Stimulated activated CD4-positive, alpha-beta T cell treated with anti-CD3 and anti-CD28 coated beads, TNF-alpha, amount 100 ng/mL, for 24 hours (primary cell): ENCODE data around the gene WDR82.

ENCODE experiments used
- DNase-seq, 3 experiments: peaks; one replicate each; pipeline ENCODE4 v3.0.0-alpha.2; 2020; ENCODE audit warnings: low read depth in 3 of 3

WDR82 gene

DNA sequence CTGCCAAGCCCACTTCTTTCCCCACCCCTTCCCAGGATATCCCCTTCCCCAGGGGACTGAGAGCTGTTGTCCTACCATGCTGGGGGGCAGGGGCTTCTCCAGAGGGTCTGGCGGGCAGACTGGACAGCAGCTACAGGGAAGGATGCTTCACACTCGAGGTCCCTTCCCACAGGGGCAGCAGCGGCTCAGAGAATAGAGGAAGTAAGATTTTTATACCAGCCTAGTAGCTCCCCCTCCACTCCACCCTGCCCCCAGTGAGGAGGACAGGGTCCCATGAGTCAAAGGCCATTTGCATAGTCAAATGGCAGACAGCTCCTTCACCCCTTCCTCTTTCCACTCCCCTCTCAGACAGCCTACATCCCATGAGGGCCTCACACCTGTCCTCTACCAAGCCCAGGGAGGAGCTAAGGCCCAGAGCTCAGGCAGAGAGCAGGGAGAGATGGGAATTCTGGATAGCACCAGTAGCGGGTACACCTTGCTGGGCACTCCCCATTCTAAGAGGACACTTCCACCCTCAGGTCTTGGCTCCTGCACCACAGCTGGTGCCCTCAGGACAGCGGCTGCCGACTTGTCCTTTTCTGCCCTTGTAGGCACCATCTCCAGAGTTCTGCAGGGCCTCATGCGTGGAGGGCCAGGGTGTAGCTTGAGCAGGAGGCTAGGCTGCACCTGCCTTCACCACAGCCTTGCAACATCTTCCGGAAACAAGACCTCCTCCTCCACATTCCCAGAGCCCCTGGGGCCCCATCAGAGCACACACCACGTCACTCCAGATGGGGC lies 52.8 kb downstream of the WDR82 start, which contains the start of gene TLR9:
TLR9 (minus strand) TSS at position 194 of the 777 bp plus-strand sequence; CDS start at position 78, 116 bp downstream.
- DNase-seq: no peak

- DNase-seq: no peak
Observed at GRCh38 chr3:52223449-52224408, 54.7 kb downstream of the WDR82 start.

- no peak for DNase-seq
Observed at GRCh38 chr3:52222319-52223221, 55.9 kb downstream of the WDR82 start.

DNA sequence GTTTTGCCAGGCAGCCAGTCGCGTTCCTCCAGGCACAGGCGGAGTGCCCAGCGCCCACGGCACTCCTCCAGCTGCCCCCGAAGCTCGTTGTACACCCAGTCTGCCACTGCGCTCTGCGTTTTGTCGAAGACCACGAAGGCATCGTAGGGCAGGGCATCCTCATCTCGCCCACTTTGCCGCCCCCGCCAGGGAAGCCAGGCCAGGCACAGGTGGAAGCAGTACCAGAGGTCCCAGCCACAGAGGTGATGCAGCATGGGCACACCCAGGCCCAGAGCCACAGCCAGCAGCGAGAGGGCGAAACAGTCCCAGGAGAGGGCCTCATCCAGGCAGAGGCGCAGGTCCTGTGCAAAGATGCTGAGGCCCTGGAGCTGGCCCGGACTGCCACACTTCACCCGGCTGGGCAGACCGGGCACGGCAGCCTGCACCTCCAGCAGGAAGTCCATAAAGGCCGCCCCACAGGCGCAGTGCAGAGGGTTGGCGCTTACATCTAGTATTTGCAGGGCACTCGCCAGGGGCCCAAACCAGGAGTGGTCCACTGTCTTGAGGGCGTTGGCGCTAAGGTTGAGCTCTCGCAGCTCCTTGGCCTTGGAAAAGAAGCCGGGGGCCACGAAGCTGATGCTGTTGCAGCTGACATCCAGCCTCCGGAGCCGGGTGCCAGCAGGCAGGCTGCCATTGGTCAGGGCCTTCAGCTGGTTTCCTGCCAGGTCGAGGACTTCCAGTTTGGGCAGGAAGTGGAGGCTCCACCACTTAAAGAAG lies 56.7 kb downstream of the WDR82 start:
- DNase-seq: no peak

- no peak for DNase-seq
Observed at GRCh38 chr3:52221141-52221562, 57.3 kb downstream of the WDR82 start.

GRCh38 chr3:52220380-52221026 lies 57.9 kb downstream of the WDR82 start:
- DNase-seq: peak; percentile 77 to 89 (median 84)

- DNase-seq: no peak
Observed at GRCh38 chr3:52218937-52219650, 59.4 kb downstream of the WDR82 start.

GRCh38 chr3:52218454-52218853 lies 60.0 kb downstream of the WDR82 start:
- no peak for DNase-seq

- DNase-seq: no peak
Observed at GRCh38 chr3:52218026-52218425, 60.4 kb downstream of the WDR82 start.

GRCh38 chr3:52217409-52217805 lies 61.0 kb downstream of the WDR82 start:
- DNase-seq: no peak

- peak in 1 of 3 experiments; percentile 57 for DNase-seq
Observed at GRCh38 chr3:52216585-52217408, 61.7 kb downstream of the WDR82 start.

DNA sequence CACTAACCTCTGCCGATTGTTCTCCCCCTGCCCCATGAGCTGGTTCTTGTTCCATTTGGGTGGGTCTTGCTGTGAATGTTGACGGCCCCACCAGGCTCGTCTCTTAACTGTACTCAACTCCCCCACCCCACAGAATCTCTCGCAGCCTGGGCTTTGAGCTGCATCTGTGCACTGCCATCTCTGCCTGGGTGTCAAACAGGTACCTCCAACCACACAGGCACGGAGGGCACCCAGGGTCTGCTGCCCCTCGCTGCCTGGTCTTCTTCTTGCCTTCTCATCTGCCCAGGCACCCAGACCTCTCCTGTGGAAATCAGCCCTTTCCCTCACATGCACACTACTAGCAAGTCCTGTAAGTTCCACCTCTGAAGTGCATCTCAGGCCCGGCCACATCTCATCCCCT lies 63.1 kb downstream of the WDR82 start:
- no peak for DNase-seq

DNA sequence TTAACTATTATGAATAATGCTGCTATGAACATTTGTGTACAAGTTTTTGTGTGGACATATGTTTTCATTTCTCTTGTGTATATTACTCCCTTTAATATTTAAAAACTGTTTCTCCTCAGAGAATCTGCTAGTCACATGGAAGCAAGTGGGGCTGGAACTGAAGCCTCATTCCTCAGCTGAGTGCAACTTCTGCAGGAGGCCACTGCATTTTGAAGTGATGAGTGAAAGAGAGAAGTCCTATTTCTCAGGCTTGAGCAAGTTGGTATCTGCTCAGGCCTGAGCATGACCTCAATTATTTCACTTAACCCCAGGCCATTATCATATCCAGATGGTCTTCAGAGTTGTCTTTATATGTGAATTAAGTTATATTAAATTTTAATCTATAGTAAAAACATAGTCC lies 64.5 kb downstream of the WDR82 start:
- no peak for DNase-seq

- DNase-seq: no peak
Observed at GRCh38 chr3:52213005-52213404, 65.4 kb downstream of the WDR82 start.

DNA sequence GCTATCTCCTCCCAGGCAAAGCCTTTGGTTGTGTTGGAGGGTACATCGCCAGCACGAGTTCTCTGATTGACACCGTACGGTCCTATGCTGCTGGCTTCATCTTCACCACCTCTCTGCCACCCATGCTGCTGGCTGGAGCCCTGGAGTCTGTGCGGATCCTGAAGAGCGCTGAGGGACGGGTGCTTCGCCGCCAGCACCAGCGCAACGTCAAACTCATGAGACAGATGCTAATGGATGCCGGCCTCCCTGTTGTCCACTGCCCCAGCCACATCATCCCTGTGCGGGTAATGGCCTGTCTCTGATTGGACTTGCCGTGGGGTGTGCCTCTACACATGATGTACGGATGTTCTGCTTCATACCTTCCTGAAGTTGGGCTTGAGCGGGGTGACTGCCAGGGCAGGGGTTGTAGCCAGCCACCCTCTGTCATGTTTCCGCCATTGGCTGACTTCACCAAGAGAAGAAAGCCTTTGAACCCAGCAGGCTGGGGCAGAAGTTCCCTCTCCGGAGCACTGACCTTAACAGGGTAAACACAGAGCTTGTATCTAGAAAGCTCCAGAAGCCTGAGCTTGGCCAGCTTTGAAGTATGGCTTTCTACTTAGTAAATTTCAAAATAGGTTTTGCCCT lies 67.1 kb downstream of the WDR82 start:
- no peak for DNase-seq

- DNase-seq: no peak
Observed at GRCh38 chr3:52210550-52211046, 67.9 kb downstream of the WDR82 start.

- no peak for DNase-seq
Observed at GRCh38 chr3:52210037-52210436, 68.4 kb downstream of the WDR82 start.

GRCh38 chr3:52208556-52208955 lies 69.9 kb downstream of the WDR82 start:
- DNase-seq: no peak
